EH (cell line): Measurements from ENCODE around the gene NDUFS6.
"Not testable (repeated sequence)": the region's sequence is repeated elsewhere in the genome, so short reads cannot be mapped to it uniquely, and the experiment has no call there.

Source experiments
- DNase-seq: peaks from one replicate; pipeline ENCODE4 v3.0.0-alpha.2; 2015; ENCODE audit warnings: low read depth

Gene NDUFS6

DNA sequence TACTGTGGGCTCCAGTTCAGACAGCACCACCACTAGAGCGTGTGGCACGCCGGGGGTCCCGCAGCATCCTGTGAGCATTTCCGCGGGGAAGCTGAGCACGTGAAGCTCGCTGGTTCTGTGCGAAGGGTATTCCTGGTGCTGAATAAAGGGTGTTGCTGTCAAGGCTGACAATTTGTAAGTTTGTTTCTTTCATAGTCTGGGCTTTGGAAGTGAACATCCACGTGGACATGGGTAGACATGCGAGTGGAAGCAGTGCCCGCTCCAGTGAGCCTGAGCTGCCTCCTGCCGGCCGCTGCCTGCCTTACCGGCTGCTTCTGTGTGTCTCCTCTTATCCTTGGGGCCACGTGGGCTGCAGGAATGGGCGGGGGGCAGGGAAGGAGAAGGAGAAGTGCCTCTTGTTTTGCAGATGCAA lies 14.7 kb downstream of the NDUFS6 start:
- no peak for DNase-seq

DNA sequence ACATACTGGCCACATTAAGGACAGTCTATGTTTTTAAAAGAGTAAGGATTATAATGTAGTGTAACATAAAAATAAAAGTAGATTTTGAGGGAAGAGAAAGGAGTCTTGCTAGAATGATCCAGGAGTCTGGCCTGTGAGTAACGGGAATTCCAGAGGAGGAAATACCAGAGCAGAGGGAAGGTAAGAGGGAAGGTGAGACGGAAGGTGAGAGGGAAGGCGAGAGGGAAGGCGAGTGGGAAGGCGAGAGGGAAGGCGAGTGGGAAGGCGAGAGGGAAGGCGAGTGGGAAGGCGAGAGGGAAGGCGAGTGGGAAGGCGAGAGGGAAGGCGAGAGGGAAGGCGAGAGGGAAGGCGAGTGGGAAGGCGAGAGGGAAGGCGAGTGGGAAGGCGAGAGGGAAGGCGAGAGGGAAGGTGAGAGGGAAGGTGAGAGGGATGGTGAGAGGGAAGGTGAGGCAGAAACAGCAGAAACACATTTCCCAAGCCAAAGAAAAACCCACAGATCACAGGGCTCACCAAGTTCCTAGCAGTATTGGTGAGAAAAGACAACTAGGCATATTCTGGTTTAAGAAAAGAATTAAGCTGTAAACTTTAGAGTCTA lies 15.4 kb downstream of the NDUFS6 start:
- DNase-seq = not testable (repeated sequence)

DNA sequence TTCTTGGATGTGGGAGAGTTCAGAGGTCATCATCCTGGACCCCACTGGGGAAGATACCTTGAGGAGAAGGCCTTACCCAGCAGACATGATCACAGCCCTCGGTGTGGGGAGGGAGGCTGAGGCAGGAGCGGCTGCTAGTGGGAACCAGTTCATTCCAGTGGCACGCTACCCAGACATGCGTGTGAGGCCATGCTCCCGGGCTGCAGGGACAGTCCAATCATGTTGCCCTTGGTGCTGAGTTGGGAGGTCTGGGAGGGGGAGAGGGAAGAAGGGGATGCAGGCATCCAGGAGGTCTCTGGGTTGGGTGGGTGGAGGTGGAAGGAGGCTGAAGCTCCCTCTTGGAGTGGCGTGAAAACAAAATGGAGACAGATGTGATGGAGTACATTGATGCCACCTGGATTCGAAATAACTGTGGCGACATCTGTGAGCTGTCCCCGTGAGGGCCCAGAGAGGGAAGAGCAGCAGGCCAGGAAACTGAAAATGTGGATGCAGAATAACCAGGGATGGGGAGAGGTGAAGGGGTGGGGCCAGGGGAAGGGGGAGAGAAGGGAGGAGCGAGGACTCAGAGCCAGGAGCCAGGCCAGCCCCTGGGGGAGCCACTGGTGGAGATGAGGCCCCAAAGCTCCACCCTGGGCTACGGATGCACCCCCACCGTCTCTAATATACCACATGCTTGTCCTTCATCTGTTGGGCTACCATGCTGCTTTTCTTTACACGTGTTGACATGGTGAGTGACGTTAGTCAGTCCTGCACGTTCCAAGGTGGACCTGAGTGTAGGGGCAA lies 16.2 kb downstream of the NDUFS6 start:
- no peak for DNase-seq

DNA sequence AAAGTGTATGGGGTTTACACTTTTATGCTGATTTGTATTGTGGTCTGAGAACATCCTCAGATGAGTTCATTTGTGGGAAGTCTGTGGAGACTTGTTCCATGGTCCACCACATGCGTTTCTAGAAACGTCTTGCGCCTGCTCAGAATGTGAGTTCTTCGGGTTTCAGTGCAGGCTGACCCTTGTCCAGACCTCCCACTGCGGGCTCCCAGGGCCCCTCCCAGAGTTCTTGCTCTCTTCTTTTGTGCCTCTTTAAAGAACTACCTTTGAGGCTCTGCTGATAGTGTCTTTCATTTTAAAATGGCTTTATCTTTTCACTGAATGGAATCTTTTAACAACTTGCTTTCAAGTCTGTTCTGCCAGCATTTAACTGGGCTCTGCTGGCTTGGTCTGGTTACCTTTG lies 17.6 kb downstream of the NDUFS6 start:
- DNase-seq = no peak

DNA sequence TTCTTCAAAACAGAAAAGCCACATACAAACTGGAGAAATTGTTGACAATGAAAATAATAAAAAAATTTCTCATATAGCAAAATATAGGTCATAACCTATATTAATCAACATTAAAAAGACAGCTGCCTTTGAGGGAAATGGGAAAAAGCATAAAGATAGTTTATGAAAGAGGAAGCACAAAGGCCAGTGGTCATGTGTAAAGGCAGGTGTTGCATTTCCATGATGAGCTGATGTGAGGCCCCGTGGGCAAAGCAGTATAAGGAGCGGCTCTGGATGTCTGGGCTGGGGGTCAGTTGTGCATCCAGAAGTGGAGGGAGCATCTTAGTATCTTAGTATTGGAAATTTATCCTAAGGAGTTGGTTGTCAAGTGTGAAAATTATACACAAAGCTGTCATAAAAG lies 18.3 kb downstream of the NDUFS6 start:
- no peak for DNase-seq

DNA sequence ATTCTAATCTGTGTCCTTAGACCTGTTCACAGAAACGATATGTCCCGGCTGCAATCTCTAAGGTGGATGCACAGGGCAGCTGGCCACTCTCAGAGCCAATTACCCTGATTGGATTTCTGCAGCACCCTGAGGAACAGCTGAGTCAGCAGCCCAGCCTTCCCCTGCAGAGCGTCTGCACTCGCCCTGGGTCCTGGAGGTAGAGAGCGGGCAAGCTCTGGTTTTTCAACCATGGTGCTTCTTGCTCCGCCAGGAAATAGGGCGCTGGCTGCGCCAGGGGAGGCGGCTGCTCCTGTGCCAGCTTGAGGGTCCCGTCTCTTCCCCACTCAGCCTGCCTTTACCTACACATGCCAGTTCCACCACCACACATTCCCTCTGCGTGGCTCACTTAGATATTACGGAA lies 19.2 kb downstream of the NDUFS6 start:
- DNase-seq = no peak

DNA sequence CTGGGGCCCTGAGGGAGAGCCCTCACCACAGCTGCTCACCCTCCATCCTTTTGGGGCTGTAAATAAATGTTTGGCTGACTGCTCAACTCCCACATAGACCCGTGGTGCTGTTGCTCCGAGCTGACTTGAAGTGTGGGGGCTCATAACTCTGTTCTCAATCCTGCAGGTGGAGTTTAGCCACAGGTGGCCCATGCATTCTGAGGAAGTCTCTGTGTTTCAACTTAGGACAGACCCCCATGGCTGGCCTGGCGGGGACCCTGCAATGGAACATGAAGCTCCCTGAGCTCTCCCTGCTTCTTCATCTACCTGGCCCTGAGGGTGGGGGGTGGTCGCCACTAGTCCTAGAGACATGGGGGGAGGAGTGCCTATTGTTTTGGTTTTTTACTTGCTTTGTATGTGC lies 19.7 kb downstream of the NDUFS6 start:
- no peak for DNase-seq

DNA sequence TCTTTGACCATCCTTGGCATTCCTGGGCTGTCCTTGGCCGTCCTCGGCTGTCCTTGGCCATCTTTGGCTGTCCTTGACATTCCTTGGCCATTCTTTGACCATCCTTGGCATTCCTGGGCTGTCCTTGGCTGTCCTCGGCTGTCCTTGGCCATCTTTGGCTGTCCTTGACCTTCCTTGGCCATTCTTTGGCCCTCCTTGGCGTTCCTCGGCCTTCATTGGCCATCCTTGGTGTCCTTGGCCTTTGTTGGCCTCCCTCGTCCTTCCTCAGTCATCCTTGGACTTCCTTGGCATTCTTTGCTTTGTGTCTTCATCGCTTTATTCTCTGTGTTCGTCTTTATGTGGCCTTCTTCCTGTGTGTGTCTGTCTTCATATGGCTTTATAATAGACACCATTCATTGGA lies 20.7 kb downstream of the NDUFS6 start:
- no peak for DNase-seq

DNA sequence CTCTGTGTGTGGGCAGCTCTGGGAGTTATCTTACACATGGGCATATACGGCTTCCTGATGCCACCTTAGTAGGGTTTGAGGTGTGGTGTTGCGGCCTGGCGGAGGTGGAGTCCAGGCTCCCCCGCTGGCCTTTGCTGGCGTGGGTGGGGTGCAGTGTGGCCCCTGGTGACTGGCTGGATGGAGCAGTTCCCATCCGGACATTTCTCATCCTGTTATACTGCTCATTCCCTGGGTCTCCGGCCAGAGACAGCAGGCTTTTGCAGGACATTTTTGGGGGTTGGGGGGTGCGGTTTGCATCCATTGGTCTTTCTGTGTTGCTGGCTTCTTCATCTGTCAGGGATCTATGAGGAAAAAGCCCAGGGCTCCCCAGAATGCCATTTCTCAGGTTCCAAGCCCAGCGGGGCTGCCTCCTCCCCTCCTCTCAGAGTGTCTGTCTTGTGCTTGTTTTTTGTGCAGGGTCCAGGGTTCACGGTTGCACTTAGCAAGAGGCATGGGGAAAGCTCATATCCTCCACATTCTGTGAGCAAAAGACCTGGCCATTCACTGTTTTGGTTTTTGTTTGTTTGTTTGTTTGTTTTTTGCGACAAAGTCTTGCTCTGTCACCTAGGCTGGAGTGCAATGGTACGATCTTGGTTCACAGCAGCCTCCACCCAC lies 22.3 kb downstream of the NDUFS6 start:
- no peak for DNase-seq

DNA sequence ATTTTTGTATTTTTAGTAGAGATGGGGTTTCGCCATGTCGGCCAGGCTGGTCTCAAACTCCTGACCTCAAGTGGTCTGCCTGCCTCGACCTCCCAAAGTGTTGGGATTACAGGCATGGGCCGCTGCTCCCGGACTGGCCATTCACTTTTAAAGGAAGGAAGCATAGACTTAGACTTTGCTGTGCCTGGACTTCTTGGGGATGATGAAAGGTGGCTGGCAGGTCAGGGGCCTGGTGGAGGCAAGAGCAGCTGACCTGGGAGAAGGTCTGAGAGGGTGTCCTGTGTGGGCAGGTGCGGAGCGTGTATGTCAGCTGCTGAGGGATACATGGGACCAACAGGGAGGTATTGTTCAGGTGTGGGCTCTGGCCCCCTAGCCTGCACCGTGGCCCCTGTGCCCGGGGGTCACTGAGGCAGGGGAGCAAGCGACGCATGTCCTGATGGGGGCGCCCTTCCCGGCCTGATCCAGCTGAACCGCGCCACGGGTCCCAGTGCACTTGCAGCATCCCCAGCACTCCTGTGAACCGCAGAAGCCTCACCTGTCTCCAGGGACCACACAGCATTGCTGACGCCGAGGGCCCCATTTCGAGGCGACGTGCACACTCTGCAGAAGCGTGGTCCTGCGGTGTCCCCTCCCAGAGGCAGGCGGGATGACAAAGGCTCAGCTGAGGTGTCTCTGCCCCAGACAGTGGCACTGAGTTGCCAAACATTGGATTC lies 23.1 kb downstream of the NDUFS6 start:
- DNase-seq = no peak

DNA sequence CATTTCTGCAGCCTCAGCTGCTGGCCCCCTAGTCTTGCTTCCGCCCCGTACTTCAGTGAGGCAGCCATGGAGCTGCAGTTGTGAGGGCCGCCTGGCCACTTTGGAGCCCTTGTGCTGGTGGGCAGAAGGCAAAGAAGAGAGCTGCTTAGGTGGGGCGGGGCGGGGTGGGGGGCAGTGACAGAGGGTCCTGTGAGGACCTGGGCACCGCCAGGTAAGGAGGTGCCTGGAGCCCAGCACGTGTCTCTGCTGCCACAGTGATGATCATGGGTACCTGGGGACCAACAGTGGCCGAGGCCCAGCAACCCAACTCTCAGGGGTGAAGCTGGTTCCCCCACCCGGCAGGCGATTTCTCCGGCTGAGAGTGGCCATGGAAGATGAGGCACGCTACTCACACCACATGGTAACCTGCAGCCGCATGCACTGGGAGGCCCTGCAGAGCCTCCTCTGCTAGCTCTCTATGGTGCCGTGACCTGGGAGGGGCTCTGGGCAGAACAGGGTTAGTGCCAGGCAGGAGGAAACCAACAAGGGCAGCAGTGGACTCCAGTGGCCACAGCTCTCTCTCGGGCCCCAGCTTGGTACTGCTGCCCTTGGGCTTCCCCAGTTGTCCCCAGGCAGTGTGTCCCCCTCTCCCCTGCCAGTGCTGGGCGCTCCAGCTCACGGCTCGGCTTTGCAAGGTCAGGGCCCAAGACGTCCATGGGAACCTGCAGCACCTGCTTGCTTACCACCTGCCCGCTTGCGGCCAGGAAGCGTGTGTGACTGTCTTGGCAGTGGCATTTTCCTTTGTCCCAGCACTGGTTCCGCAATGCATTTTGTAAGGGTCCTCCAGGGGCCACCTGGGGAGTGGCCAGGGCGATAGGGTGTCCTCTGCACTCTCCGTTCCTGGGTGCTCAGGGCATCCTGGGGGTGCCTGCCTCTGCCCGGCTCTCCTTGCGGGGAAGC lies 24.0 kb downstream of the NDUFS6 start:
- DNase-seq = no peak

DNA sequence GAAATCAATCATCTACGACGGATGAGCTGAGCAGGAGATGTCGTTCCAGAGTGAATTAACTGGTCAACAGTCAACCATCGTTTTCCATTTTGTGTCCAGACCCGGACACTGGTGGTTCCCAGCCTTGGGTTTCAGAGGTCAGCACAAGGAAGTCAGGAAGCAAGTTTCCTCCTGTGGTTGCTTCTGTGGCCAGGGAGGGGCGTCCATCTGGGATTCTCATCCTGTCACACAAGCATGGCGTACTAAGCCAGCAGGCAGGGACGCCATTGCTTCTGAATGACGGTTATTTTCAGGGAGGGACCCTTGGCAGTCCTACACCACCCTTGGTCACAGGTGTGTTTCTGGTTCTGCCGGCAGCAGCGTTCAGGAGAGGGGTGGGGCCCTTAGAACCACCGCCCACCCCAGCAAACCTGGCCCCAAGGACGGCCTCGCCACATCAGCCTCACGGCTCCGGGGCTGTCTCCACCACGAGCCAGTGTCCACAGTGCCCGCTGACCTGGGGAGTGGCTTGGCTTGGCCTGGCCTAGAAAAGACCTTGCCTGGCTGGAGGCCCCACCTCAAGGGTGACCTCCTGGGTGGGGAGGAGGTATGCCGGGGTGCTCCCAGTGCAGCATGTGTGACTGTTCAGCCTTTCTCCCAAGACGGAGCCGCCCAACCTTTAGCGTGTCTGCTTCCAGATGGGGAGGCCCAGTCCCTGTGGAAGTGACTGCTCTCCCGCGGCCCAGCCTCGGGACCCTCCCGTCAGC lies 25.2 kb downstream of the NDUFS6 start:
- DNase-seq = no peak

DNA sequence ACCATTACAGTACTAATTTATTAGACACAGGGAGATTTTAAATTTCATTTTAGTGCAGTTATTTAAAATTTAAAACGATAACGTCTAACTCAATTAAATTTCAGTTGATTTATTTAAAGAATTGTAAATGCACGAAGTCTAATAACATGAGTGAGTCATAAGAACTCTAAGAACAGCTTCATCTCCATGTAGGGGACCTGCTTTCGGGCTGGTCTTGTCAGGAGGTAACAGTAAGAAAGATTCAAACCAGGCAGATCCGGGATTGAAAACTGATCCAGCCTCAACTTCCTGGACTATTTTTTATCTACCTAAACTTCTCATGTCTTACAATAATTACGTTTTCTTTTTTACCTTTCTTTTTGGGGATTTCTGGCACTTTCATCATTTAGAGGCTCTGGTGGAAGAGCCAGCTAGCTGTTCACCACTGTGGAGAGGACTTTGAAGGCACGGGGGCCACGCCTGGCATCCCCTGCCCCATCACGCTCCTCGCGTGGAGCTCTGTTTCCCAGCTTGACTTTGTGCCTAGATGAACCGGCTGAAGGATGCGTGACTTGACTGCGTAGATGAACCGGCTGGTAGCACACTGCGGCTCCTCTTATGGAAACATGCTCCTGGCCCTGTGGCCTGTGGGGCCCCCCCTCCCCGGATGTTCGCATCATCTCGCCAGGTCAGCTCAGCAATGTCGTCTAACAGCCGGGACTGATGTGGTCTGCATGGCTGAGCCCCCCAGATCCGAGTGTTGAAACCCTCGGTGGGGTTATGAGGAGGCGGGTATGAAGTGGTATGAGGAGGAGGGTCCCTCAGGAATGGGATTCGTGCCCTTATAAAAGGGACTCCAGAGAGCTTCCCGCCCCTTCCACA lies 26.0 kb downstream of the NDUFS6 start:
- DNase-seq = no peak

DNA sequence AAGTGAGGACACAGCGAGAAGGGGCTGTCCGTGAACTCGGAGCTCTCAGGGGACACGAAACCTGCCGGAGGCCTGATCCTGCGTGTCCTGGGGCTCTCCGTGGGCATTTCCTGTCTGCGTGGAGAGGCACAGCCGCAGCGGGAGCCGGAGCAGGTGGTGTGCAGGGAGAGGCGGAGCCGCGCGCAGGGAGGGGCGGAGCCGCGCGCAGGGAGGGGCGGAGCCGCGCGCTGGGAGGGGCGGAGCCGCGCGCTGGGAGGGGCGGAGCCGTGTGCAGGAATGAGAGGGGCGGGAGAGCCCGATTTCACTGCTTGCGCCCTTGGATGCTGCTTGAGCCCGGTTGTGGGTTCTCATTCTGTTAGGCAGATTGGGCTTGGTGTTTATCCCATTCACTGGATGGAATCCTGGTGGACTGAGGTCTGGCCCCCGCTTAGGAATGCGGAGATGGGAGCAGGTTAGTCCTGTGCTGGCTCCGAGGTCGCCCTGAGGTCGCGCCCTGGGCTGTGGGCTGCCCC lies 26.7 kb downstream of the NDUFS6 start:
- DNase-seq = peak; percentile 1

DNA sequence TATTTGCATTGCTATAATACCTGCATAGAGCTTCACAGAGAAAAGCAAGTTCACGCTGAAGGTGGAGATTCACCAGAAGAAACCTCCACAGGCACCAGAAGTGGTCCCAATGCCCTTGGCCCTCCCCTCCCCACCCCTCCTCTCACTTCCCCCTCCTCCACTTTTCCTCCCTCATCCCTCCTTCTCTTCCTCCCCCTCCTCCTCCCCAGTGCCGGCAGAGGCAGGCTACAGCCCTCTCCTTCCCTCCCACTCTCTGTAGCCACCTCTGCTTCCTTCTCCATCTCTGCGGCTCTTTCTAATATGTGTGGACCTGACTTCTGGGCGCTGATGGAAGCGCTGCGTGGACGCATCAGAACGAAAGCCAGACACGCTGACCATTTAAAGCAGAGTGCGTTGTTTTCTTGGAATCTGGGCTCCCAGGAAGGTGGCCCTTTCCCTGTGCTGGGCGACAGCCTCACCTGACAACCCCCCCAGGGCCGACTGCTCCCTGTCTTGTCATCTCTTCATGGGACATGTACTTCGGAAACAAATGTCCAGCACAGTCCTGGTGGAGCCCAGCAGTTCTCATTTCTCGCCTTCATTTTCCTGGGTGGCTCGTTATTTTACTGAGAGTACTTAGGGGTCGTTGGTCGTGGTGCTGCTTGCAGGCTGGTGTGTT lies 29.5 kb downstream of the NDUFS6 start:
- DNase-seq = no peak

DNA sequence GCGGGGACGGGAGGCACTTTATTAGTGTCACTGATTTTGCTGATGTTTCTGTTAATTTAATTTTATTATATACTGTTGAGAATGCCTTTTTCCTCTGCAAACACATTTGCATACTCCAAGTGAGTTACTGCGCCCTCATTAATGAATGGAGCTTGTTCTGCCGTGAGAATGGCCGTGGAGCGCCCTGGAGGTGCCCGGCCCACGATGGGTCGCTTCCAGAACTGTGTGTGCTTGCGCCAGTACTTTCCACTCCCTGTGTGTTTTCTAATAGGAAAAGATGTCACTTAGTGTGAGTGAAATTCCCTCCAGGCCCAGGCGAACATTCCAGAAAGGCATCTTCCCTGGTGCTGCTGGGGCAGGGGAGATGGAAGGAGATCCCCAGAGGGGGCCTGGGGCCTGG lies 30.1 kb downstream of the NDUFS6 start:
- no peak for DNase-seq

DNA sequence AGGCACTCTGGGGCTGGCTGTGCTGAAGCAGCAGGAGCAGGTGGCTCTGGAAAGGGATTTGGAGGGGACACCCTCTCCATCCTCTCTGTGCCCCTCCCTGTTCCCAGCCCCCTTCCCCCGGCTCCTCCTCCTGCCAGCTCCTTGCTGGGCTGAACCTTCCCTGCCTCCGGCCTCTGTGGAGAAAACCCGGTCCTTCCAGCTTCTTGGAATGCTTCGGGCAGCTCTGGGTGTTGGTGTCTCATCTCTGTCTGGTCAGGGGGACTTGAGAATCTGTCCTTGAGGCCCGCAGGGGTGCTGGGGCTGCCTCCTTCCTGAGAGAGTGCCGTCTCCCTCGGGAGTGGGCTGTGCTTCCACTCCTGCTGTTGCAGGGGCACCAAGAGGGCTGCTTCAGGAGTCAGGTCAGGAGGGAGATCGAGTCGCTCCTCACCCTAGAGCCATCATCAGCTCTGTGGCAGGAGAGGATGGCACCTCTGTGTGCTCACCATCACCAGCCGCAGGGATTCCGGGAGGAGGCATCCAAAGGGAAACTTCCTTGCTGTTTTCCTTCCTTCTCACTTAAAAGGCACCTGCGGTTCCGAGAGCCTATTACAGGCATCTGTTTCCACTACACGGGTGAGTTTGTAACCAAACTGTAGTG lies 30.6 kb downstream of the NDUFS6 start:
- peak; percentile 4 for DNase-seq

DNA sequence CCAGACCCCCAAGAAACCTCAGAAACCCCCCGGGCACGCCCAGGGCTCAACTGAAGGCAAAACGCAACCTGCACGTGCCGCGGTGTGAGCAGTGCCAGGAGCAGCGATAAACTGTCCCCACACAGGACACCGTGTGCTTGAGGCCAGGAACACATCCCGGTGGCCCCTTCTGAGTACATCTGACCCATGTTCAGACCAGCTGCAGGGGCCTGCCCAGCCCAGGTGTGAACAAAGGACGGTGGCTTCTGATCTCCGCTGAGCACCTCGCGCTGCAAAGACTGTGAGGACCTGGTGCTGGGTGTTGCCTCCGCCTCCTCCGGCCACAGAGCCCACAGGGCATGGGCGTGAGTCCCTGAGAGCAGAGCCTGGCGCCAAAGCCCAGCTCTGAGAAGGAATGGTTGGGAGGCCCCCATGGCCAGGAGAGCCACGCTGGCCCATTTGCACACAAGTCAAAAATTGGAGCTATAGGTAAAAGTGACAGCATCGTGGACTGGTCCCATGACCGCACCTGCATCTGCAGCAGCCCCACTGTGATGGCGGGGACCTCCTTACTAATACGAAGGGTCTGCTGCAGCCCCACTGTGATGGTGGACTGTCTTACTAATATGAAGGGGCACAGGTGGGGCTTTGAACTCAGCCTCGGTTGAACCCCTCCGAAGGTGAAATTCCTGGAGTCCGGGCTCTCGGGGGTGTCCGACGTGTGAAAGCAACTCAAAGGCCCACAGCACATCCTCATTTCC lies 31.5 kb downstream of the NDUFS6 start:
- DNase-seq = no peak
